Neuronal stem cell (in vitro differentiated cells): ENCODE measurements around the gene AKAP9.

Experiments used
- DNase-seq: peaks from one replicate; pipeline ENCODE4 v3.0.0-alpha.2; 2013; ENCODE audit warnings: low spot score
- H2AFZ ChIP-seq: one replicate; pipeline ENCODE4 v1.6.1; 2013; ENCODE audit warnings: mild to moderate bottlenecking, low read length, inconsistent platforms
- H2AK5ac ChIP-seq: 2 replicates; pipeline ENCODE4 v1.6.1; 2013; ENCODE audit warnings: low read depth, mild to moderate bottlenecking, inconsistent platforms, low read length, moderate library complexity, mixed read lengths
- H2BK120ac ChIP-seq: 2 replicates; pipeline ENCODE4 v1.6.1; 2013; ENCODE audit warnings: low read depth, mild to moderate bottlenecking, inconsistent platforms, low read length, moderate library complexity, mixed read lengths
- H2BK12ac ChIP-seq: one replicate; pipeline ENCODE4 v1.6.1; 2013; ENCODE audit warnings: low read length, inconsistent platforms
- H2BK15ac ChIP-seq: 2 replicates; pipeline ENCODE4 v1.6.1; 2013; ENCODE audit warnings: mild to moderate bottlenecking, low read length, inconsistent platforms, mixed read lengths
- H2BK5ac ChIP-seq: one replicate; pipeline ENCODE4 v1.6.1; 2013; ENCODE audit warnings: inconsistent platforms, mild to moderate bottlenecking, low read length, moderate library complexity
- H3K14ac ChIP-seq: one replicate; pipeline ENCODE4 v1.6.1; 2013; ENCODE audit warnings: low read length, inconsistent platforms
- H3K18ac ChIP-seq: 2 replicates; pipeline ENCODE4 v1.6.1; 2013; ENCODE audit warnings: low read length, inconsistent platforms
- H3K23ac ChIP-seq: 2 replicates; pipeline ENCODE4 v1.6.1; 2013; ENCODE audit warnings: low read depth, mild to moderate bottlenecking, mixed read lengths, low read length, inconsistent platforms; ENCODE audit not compliant: poor library complexity
- H3K27ac ChIP-seq: replicated peaks from 3 replicates; pipeline ENCODE4 v1.5.1; 2013; ENCODE audit warnings: low read length, inconsistent platforms
- H3K27me3 ChIP-seq, 3 experiments: 2 replicates each; pipeline ENCODE4 v1.6.1; 2013; ENCODE audit warnings: low read length in 3 of 3, mild to moderate bottlenecking in 2 of 3, inconsistent platforms in 1 of 3, low read depth in 1 of 3, mixed read lengths in 1 of 3, moderate library complexity in 1 of 3; ENCODE audit not compliant: control insufficient read depth in 3 of 3, insufficient read depth in 3 of 3
- H3K36me3 ChIP-seq, 2 donors: replicated peaks in 1 of 2; 2 replicates each; pipeline ENCODE4 v1.6.1; 2013; ENCODE audit warnings: low read length in 2 of 2; ENCODE audit not compliant: control insufficient read depth in 2 of 2, insufficient read depth in 2 of 2
- H3K4ac ChIP-seq: 2 replicates; pipeline ENCODE4 v1.6.1; 2013; ENCODE audit warnings: inconsistent platforms, mild to moderate bottlenecking, low read length, moderate library complexity
- H3K4me1 ChIP-seq, 2 donors: 1 replicate in 1 of 2; 2 replicates in 1 of 2; pipeline ENCODE4 v1.6.1; 2013; ENCODE audit warnings: low read length in 2 of 2, low read depth in 1 of 2; ENCODE audit not compliant: control insufficient read depth in 2 of 2, insufficient read depth in 1 of 2
- H3K4me2 ChIP-seq: one replicate; pipeline ENCODE4 v1.6.1; 2013; ENCODE audit warnings: mild to moderate bottlenecking, low read length, inconsistent platforms; ENCODE audit not compliant: insufficient read depth, poor library complexity, severe bottlenecking
- H3K4me3 ChIP-seq, 2 donors: 2 replicates each; pipeline ENCODE4 v1.5.1; 2013; ENCODE audit warnings: low read length in 2 of 2, mild to moderate bottlenecking in 2 of 2, inconsistent platforms in 1 of 2, moderate library complexity in 1 of 2
- H3K79me1 ChIP-seq: one replicate; pipeline ENCODE4 v1.6.1; 2013; ENCODE audit warnings: low read depth, mild to moderate bottlenecking, inconsistent platforms, low read length, moderate library complexity
- H3K9ac ChIP-seq: one replicate; pipeline ENCODE4 v1.6.1; 2013; ENCODE audit warnings: mild to moderate bottlenecking, low read depth, low read length, inconsistent platforms; ENCODE audit not compliant: poor library complexity
- H3K9me3 ChIP-seq, 2 donors: replicated peaks in 1 of 2; 2 replicates each; pipeline versions ENCODE3 to v1.6.1; 2013; ENCODE audit warnings: low read length in 2 of 2, mild to moderate bottlenecking in 2 of 2, inconsistent platforms in 1 of 2, low read depth in 1 of 2, mixed read lengths in 1 of 2, moderate library complexity in 1 of 2; ENCODE audit not compliant: control insufficient read depth in 2 of 2, insufficient read depth in 1 of 2
- H4K8ac ChIP-seq: one replicate; pipeline ENCODE4 v1.6.1; 2013; ENCODE audit warnings: low read depth, mild to moderate bottlenecking, inconsistent platforms, low read length, moderate library complexity
- H4K91ac ChIP-seq: one replicate; pipeline ENCODE4 v1.6.1; 2013; ENCODE audit warnings: low read length, low read depth, mild to moderate bottlenecking, inconsistent platforms; ENCODE audit not compliant: poor library complexity
- WGBS, 2 donors: extraction: QIAGEN DNeasy Blood & Tissue Kit; methylation state at CpG; one replicate each; pipeline ENCODE4 v1.1.7; 2013; ENCODE audit warnings: missing lambda C conversion rate in 2 of 2, mixed read lengths in 1 of 2; ENCODE audit not compliant: insufficient read length in 2 of 2, insufficient replicate concordance in 1 of 2; ENCODE audit errors: extremely low coverage in 2 of 2; 5-methylcytosine and 5-hydroxymethylcytosine counted together

AKAP9 gene

GRCh38 chr7:91894781-91895480, 45.7 kb upstream of the AKAP9 start:
- Histone ChIP-seq H3K14ac (no peak overlapping the region), H3K18ac (no peak overlapping the region), H2AK5ac (no peak overlapping the region), H4K91ac (no peak overlapping the region), H3K4ac (no peak overlapping the region), H3K36me3 (no peaks in the 10 kb centered on the region), H2BK15ac (no peak overlapping the region), H3K9ac (no peak overlapping the region), H2BK120ac (no peak overlapping the region), H2BK12ac (no peak overlapping the region), H3K4me3 (no peak overlapping the region), H3K4me2 (no peak overlapping the region), H3K4me1 (peaks cover 0 to 8% of the 10 kb centered on the region in 2 donors), H2AFZ (peak overlapping the region; percentile 8), H3K79me1 (no peaks in the 10 kb centered on the region), H2BK5ac (no peak overlapping the region), H3K23ac (no peak overlapping the region), H4K8ac (no peak overlapping the region), H3K27me3 (no peaks in the 10 kb centered on the region), H3K9me3 (no peaks in the 10 kb centered on the region), H3K27ac (no peak overlapping the region)
- no peak for DNase-seq
- no CpG with 5 or more reads among the region's 1 CpG for WGBS, 2 donors

- no peak overlapping the region for H2BK120ac ChIP-seq
- no peak overlapping the region for H4K8ac ChIP-seq
- H3K4me1 ChIP-seq: peaks cover 0 to 4% of the 10 kb centered on the region in 2 donors
- no CpG with 5 or more reads among the region's 10 CpGs for WGBS, 2 donors
- H3K18ac ChIP-seq: no peak overlapping the region
- no peaks in the 10 kb centered on the region for H3K27me3 ChIP-seq
- DNase-seq: no peak
- no peak overlapping the region for H2BK5ac ChIP-seq
- no peaks in the 10 kb centered on the region for H3K36me3 ChIP-seq
- no peak overlapping the region for H2BK12ac ChIP-seq
- no peak overlapping the region for H2AK5ac ChIP-seq
- H3K4ac ChIP-seq: no peak overlapping the region
- H3K9me3 ChIP-seq: no peaks in the 10 kb centered on the region
- H3K79me1 ChIP-seq: no peaks in the 10 kb centered on the region
- H3K4me2 ChIP-seq: no peak overlapping the region
- H3K9ac ChIP-seq: no peak overlapping the region
- H4K91ac ChIP-seq: no peak overlapping the region
- no peak overlapping the region for H3K4me3 ChIP-seq
- no peak overlapping the region for H3K23ac ChIP-seq
- no peak overlapping the region for H2AFZ ChIP-seq
- no peak overlapping the region for H2BK15ac ChIP-seq
- H3K14ac ChIP-seq: no peak overlapping the region
- no peak overlapping the region for H3K27ac ChIP-seq
Observed at GRCh38 chr7:91898240-91898992, 42.2 kb upstream of the AKAP9 start.

GRCh38 chr7:91899563-91899962, 41.1 kb upstream of the AKAP9 start:
- Histone ChIP-seq H3K27ac (no peak overlapping the region), H3K4me1 (no peaks in the 10 kb centered on the region), H3K23ac (no peak overlapping the region), H3K4me2 (no peak overlapping the region), H3K36me3 (no peaks in the 10 kb centered on the region), H3K14ac (no peak overlapping the region), H2BK12ac (no peak overlapping the region), H2BK15ac (no peak overlapping the region), H2AFZ (no peak overlapping the region), H2AK5ac (no peak overlapping the region), H3K4ac (no peak overlapping the region), H4K8ac (no peak overlapping the region), H2BK120ac (no peak overlapping the region), H3K18ac (no peak overlapping the region), H3K9ac (no peak overlapping the region), H4K91ac (no peak overlapping the region), H3K9me3 (no peaks in the 10 kb centered on the region), H3K27me3 (no peaks in the 10 kb centered on the region), H3K4me3 (no peak overlapping the region), H2BK5ac (no peak overlapping the region), H3K79me1 (no peaks in the 10 kb centered on the region)
- WGBS, 2 donors: no CpG with 5 or more reads among the region's 1 CpG
- no peak for DNase-seq

- no peaks in the 10 kb centered on the region for H3K36me3 ChIP-seq
- no peak for DNase-seq
- no peak overlapping the region for H4K8ac ChIP-seq
- no peak overlapping the region for H3K9ac ChIP-seq
- no peak overlapping the region for H4K91ac ChIP-seq
- no peak overlapping the region for H2BK12ac ChIP-seq
- no peak overlapping the region for H2AK5ac ChIP-seq
- H3K79me1 ChIP-seq: no peaks in the 10 kb centered on the region
- no peaks in the 10 kb centered on the region for H3K27me3 ChIP-seq
- no peak overlapping the region for H3K18ac ChIP-seq
- H3K9me3 ChIP-seq: no peaks in the 10 kb centered on the region
- H2BK15ac ChIP-seq: no peak overlapping the region
- H3K23ac ChIP-seq: no peak overlapping the region
- no peak overlapping the region for H3K4me2 ChIP-seq
- H3K4ac ChIP-seq: no peak overlapping the region
- H3K4me3 ChIP-seq: no peak overlapping the region
- H2AFZ ChIP-seq: no peak overlapping the region
- no peak overlapping the region for H3K27ac ChIP-seq
- no peak overlapping the region for H3K14ac ChIP-seq
- H2BK5ac ChIP-seq: no peak overlapping the region
- WGBS, 2 donors: no CpG with 5 or more reads among the region's 1 CpG
- H3K4me1 ChIP-seq: no peaks in the 10 kb centered on the region
- H2BK120ac ChIP-seq: no peak overlapping the region
Observed at GRCh38 chr7:91910171-91910570, 30.5 kb upstream of the AKAP9 start.
